Measurements from ENCODE around the gene POU2AF1.

POU2AF1 gene

DNA sequence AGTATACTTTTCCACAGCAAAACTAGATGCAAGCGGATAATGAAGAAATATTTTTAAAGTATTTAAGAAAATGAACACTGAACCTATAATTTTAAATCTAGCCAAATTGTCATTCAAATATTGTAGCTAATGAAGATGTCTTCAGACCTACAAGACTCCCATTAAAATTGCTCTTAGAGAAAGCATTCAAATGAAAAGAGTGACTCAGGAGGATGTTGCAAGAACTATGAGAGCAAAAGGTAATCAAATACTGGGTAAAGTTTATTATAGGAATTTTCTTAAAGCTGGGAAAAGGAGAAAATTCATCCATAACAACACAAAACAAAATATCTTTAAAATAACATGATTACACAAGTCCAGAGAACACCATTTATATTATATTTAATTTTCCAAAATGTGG lies 5.4 kb upstream of the POU2AF1 start:
- DNase-seq: no peak

DNA sequence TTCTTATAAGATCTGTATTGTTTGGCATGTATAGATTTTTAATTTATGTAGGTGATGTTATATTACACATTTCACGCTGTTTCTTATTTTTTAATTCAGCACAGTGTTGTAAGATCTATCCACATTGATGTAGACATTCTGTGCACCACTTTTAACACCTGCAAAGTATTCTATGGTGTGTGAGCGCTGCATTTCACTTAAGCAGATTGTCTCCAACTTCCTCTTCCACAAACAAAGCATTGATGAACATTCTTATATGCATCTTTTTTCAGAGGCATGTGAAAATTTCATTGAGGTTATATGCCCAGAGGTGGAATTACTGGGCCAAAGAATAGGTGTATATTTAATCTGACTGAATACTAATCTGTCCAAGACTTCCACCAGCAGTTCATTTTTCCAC lies 3.4 kb upstream of the POU2AF1 start:
- no peak for DNase-seq

DNA sequence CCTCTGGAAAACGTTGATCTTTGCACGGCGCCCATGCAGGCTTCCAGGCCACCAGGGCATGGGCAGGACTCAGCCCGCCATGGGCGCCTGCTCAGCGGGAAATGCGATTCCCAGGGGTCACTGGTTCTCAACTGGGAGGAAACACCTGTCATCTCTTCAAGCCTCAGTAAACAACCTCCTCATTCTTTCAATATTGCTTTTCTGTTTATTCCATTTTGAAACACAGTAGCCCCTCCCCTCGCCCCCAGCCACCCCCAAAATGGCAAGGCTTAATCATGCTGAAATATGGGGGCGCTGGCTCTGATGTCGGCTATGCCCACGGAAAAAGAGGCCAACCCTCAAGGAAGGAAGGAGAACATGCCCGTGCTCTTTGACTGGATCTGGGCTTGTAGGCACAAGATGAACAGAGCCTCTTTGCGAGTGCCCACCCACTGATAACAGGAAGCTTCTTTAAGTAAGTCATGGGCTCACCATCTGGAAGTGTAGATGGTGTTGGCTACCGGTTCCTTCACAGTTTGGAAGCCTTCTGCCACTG lies 594 bp upstream of the POU2AF1 start:
- peak; percentile 37 for DNase-seq

DNA sequence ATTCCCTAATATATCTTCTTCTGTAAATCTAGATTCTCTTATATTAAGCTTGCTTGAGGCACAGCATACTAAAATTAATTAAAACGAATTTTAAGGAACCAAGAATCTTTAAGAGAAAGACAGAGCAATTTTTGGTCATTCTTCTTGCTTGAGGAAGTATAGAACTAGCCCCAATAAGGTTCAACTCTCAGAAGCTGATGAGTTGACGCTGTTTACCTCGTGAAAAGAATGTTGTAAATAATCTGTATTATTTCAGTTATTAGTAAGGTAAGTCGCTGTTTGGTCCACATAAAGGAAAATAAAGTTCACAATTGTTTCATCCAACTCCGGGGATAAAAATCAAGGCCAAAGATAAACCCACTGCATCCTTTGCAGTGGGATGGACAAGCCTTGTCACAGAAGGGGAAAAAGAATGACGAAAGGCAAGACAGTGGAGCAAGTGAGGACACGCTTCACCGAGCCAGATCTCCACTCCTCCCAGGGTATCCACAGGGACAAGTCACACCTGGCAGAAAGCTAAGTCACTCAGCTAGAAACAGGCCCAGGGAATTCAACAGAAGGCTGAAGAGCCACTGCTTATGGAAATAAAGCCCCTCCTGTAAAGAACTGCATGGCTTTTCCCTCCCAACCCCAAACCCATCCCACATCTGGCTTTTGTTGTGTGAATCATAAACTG lies 752 bp downstream of the POU2AF1 start:
- peak; percentile 63 for DNase-seq

DNA sequence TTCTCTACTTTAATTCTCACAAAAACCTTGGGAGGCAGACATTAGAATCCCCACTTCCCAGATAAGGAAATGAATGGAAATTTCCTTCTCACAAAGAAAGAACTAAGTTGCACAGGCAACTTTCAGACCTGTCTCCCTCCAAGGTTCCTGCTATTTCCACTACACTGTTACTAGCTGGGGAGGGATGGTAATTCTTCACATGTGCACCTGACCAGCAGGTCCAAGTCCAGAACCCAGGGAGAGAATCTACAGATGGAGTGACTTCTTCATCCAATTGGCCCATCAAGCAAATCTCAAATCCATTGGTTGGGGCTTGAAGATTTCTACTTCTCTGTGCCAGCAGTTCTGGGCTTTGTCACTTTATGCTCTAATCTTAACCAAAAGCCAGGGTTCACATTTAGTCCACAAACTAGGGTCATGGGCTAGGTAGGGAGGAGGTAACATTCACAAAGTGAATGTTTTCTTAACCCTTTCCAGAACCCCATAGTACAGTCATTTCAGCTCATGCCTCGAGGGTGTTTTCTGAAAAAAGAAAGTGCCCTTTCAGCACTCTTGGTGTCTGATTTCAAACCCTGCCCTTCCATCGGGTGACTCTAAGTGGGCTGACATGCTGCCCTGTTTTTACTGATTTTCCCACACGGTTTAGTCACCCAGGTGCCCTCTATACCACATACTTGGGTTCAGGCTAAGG lies 2.7 kb downstream of the POU2AF1 start:
- DNase-seq: no peak

DNA sequence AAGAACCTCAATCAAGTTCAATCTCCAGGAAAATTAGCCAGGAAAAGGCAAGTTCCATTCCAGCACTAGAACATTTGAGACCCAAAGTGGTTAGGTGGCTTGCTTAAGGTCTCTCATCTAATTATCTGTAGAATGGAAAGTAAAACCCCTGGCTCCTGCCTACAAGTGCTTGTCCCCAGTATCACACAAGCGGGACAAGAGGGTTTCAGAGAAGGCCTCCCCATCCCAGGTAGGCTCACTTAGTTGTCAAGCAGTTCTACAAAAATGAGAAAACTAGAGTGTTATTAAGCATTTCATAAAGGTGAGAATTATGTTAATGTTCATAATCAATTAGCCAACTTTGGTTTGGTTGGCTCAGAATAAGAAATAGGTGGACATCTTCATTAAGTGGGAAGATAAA lies 5.5 kb downstream of the POU2AF1 start:
- DNase-seq: no peak

DNA sequence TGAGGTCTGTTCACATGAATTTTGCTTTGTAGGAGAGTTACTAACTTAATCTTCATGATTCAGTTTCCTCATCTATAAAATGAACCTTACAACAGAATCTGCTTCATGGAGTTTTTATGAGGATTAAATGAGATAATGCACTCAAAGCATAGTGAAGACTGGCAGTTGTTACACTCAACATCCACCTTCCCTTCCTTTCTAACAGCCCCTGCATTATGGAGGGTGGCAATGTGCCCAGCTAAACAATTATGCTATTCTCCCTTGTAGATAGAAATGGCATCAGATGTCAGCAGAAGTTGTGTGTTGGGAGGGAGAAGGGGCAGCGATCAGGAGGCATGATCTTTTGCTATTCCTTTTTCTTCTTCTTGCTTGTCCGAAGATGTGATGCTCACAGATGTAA lies 6.5 kb downstream of the POU2AF1 start:
- DNase-seq: peak; percentile 28

DNA sequence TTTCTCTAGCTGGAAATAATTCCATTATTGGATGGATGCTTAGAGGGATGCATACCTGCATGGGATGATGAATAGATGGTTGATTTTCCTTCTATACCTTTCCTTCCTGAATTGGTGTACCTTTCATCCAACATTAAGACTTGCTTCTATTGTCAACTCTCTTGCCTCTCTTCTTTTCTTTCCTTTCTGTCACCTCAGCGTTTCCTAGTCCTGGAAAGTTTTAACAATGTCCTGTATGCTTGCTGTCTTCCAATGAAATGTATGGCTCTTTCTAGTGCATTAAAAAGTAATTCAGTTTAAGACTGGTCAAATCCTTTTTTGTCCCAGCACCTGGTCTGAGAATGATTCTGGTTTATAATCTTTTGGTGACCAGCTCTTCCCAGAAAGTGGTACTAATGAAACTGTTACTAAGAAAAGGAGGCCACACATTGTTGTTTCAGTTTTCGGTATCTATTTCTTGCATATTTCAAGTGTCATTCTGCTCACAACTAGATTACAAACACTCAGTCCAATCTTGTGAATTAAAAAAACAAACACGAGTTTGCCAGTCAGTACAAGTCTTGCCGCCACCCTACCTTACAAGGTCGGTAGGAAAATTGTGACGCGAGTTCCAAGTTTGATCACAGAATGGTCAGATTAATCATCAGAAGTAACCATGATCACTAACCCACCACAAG lies 8.0 kb downstream of the POU2AF1 start:
- no peak for DNase-seq

DNA sequence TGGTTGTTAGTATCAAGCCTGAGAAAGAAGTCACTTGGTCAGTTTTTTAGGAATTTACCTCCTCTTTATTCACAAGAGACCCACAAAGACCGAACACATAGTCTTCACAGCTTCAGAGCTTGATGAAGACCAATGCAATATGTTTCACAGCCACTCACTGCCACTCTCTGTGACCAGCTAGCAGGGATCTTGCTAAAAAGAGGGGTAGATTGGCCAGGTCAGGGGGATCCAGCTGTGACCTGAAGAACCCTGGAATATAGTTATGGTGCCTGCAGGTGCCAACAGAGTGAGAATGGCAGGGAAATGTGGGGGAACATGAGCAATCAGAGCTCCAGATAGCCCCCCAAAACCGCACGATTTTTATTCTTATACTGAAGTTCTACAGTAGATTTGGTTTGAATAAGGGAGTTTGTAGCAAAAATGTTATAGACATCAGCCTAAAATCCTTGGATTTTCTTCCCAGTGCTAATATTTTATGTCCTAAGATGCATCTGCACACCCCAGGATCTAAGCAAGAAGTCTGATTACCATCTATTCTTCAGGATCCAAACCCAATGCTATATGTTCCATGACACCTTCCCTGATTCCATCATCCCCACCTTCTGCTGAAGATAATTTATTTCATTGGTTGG lies 8.7 kb downstream of the POU2AF1 start:
- no peak for DNase-seq

DNA sequence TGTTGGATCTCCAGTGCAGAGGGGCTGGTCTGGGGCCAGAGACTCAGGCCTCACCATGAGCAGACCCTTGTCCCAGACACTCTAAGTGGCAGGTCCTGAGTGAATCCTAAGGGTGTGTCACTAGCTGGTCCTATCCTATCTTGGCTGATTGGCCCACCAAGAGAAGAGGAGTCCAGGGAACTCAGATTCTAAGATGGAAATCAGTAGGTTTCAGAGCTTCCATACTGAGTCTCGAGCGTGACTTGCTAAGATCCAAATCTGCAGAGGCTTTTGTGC lies 10.9 kb downstream of the POU2AF1 start:
- no peak for DNase-seq

DNA sequence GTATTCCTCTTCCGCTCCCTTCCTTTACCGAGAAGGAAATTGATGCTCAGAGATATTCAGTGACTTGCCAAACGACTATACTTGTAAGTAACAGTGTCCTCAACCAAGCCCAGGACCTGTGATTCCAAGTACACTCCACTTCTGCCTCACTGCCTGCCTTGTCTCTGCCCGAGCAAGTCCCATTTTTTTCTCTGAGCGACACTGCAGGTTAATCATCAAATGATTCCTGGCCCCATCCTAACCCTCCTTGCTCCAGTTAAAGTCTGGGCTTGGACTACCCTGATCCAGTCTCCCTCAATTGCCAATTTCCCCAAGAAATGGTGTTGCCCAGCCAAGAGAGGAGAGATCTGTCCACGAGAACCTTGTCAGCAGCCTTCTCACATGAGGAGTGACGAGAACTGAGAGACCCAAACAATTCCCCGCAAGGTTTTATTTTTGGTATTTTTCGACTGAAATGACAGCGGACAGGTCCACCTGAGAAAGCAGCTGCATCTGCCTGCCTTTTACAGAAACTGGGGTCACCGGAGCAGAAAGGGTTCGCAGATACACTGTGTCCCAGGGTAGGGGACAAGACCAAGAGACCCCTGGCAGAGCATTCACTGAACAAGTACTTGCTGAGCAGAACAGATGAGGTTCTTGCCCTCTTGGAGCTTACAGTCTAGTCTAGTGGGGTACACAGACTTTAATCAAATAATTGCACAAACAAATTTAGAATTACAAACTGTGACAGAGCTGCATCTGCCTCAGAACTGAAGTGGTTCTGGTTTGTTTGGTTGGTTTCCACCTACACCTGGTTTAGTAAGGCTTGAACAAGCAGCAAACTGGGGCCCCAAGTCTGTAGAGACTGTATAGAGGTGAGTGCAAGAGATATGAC lies 11.4 kb downstream of the POU2AF1 start:
- no peak for DNase-seq

DNA sequence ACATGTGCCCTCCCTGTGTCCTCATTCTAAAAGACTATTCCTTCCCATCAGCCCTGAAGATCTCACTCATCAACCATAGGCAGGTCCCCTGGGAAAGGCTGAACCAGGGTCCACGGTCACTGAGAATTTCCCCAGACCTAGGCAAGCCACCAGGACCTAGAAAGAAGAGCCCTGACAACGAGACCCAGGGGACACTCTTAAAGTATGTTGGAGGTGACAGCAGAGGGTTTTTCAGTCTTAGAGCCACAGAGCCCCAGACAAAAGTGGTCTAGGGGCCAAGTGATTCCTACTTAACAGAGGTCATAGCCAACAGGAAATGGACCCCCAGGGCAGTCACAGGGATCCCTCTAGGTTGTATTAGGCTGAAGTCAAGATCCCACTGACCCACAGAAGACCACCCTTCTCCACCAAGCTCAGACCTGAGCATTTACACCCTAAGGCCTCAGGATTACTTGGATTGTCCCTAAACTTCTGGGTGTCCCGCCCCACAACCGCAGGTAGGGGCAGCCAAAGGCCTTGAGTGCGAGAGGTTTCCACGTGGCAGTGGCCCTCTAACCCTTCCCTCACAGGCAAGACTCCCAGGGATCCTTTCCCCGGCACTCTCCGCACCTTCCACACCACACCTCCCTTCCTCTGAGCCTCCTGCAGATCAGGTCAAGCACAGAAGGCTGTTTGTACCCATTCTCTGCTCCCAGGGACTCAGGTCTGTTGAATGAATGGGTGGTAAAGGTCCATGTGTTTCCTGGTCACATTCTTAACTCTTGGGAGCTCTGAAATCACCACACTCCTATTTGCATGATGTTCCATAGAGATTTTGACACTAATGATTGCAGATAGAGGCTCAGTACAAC lies 12.3 kb downstream of the POU2AF1 start:
- DNase-seq: no peak

DNA sequence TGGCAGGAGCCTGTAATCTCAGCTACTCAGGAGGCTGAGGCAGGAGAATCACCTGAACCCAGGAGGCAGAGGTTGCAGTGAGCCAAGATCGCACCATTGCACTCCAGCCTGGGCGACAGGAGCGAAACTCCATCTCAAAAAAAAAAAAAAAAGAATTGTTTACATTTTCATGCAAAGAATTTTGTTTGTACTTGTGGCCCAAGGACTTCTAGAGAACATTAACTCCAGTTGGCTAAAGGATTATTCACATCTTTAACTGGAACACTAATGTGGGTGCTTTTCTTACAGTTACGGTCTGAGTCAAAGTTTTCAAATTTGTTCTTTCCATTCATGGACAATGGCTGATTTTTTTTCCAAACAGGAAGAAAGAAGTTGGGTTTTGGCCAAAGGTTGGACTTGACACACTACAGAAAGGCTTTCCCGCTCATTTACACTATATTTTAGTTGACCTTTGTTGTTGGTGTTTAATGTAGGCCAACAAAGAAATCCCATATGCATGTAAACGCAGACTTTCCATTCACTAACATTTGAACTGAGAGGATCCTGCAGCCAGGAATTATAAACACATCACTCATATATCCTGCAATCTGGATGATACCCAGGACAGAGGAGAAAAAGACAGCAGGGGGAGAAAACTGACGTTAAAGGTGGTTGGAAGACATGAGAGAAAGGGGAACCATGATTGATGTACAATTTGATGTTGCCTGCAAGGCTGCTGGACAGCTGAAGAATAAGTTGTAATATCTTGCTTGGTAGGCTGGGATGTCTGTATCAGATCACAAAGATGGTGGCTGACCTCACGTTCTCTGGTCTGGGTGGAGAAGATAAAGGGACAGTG lies 13.1 kb downstream of the POU2AF1 start:
- DNase-seq: no peak

DNA sequence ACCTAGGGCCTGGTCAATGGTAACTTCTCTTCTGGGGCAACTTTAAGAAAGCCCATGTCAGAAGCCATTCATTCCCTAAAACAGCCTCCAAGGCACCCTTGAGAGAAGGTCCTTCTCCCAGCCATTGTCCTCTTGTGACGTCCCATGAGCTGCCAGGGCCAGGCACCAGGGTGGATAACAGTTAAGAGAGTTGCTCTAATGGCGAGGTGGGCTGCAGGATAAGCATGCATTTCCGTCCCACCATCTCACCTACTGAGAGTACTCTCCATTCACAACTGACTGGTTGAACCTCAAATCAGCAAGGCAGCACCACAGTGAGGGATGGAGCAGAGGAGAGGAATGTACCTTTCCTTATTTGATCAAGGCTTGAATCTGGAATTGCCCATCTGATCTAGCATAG lies 14.6 kb downstream of the POU2AF1 start:
- no peak for DNase-seq

DNA sequence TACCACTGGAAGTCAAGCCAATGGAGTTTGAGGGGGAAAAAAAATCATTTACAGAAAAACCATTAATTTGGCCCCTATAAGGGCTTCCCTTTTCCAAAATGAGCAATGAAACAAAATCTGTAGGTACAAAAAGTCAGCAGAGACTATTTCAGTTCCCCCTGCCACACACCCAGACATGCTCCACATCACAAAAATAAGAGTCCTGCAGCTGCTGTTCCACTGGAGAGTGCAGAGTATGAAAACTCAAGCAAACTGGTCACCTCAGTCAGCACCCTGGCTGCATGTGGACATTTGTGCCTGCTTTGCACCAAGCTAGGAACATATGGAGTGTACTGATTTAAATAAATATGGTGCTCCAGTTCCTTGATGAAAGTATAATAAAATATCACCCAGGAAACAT lies 15.1 kb downstream of the POU2AF1 start:
- DNase-seq: no peak

DNA sequence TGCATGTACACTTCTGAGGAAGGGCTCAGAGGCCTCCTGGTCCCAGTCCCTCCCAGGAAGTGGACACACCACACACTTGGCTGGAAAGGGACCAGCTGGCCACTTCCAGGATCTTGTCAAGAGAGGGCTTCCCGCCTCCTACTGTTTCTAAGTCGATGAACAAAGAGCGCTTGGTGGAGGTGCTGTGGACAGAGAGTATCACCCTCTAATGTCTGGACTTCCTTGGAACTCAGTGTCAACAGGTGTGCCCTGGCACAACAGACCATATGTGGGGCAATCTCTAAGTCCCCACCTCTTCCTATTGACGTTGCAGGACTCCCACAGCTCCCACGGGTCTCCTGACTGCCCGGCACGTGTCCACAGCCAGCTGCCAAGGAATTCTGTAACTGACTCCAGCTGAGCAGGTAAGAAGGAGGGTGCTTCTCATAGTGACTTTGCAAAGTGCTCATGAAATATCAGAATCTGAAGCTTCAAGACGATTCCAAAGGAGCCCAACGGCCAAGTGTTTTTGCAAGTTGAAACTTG lies 16.1 kb downstream of the POU2AF1 start:
- DNase-seq: no peak

DNA sequence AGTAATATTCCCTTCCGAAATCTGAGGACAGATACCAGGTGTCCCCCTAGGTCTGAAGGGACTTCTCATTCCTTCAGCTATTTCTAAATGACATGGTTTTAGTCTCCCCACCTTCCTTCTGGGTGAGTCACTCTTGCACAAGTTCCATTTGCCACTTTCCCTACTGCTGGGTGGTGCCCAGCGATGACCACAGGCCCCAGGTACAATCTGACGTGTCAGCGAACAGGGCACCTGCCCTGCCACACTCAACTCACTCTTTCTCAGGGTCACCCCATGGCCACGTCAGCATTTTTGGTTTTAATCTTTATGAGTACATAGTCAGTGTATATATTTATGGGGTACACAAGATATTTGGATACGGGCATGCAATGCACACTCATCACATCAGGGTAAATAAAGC lies 17.2 kb downstream of the POU2AF1 start:
- DNase-seq: no peak

DNA sequence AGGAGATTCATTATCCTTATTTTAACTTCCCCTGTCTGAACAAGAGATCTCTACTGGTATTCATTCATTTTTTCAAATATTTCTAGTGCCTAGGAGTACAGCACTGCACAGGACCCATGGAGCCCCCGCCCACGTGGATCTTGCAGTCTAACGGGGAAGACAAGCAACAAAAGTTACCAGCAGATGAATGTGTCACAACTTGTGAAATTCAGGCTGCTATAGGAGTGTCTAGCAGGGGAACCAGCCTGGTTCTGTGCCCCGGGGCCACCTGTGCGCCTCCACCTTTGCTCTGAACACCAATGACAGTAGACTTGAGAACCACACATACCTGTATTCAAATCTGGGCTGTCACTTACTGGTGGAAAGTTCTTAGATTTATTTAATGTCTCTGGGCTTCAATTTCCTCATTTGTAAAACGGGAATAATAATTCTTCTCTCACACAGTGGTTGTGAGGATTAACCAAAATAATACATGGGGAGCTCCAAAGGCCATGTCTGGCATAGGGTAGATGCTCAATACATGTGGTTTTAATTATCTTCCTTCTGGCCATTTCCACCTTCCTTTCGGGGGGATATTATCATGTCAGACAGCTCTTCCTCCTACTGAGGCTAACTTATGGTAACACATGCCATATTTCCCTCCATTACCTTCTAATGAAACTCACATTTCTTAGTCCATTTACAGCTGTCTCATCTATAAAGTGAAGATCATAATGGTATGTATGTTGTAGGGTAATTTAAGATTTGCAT lies 17.8 kb downstream of the POU2AF1 start:
- DNase-seq: no peak

DNA sequence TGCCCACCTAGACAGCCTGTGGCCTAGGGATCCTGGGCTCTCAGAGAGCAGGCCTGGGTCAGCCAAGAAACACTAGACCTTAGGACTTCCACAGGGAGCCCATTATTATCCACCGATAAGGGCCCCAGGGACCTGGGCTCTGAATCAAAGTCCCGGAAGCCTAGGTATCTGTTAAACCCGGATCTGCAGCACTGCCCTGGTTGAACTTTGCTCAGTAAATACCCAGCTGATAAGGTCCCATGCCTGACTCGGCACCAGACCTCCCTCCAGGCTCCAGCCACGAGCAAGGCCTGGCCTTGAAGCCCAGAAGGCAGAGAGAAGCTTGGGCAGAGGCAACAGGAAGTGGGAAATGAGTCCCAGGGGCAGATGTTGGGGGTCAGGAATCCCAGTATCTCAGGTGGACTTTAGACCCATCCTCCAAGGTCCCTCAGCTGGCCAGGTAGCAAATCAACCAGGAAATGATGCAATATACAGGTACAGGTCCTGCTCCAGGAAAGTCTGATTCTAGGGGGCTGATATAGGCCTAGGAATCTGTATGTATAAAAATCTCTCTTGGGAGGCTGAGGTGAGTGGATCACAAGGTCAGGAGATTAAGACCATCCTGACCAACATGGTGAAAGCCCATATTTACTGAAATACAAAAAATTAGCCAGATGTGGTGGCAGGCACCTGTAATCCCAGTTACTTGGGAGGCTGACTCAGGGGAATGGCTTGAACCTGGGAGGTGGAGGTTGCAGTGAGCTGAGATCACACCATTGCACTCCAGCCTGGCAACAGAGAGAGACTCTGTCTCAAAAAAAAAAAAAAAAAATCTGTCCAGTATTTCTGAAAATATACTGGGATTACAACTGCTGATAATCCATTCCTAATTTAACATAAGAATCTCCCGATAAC lies 18.7 kb downstream of the POU2AF1 start:
- DNase-seq: no peak

Data from NCI-H446 treated with DMSO at 0.1 percent for 48 hours (cell line).